K562 (cell line): ENCODE data around the gene SRF. TPM values are rescaled to one million over a fixed set of nuclear protein-coding genes. Genes with fewer than 3 reads are reported as not detected.
A peak's percentile ranks its signal among the peaks of the same experiment; 100 is the strongest.

Experiments used
- CBX8 ChIP-seq: fragments of 200-600 bp; sonication (generic); IDR thresholded peaks from 2 replicates; pipeline ENCODE4 v1.6.1; 2012; ENCODE audit warnings: borderline replicate concordance, mixed run types, low read depth, mild to moderate bottlenecking, moderate library complexity, mixed read lengths, low read length, control low read depth, inconsistent platforms; ENCODE audit not compliant: poor library complexity, severe bottlenecking; ENCODE audit errors: extremely low read depth
- E2F6 ChIP-seq, 2 experiments: IDR thresholded peaks; 2 replicates each; pipeline ENCODE4 v1.6.1; 2011; ENCODE audit warnings: borderline replicate concordance in 1 of 2, control low read depth in 1 of 2, low read depth in 1 of 2, low read length in 1 of 2, mild to moderate bottlenecking in 1 of 2, mixed read lengths in 1 of 2, moderate library complexity in 1 of 2; ENCODE audit not compliant: insufficient read depth in 1 of 2, insufficient read length in 1 of 2, poor library complexity in 1 of 2, severe bottlenecking in 1 of 2; ENCODE audit errors: extremely low read depth in 1 of 2
- EHMT2 ChIP-seq: fragments of 450-650 bp; IDR thresholded peaks from 2 replicates; pipeline ENCODE4 v1.6.1; 2018; ENCODE audit warnings: antibody characterized with exemption
- ESRRB ChIP-seq: fragments of 250-450 bp; sonication (Bioruptor Pico); IDR thresholded peaks from 2 replicates; pipeline ENCODE4 v1.5.0; 2020; ENCODE audit warnings: mild to moderate bottlenecking, moderate library complexity, borderline replicate concordance
- HDAC2 ChIP-seq: fragments of 450-650 bp; IDR thresholded peaks from 2 replicates; pipeline ENCODE4 v1.6.1; 2016; ENCODE audit warnings: mild to moderate bottlenecking
- NR2C1 ChIP-seq, 2 experiments: fragments of 450-650 bp; IDR thresholded peaks; 2 replicates each; pipeline ENCODE4 v1.6.1; 2017; ENCODE audit warnings: mild to moderate bottlenecking in 2 of 2, antibody characterized with exemption in 1 of 2, inconsistent platforms in 1 of 2, missing compliant biosample characterization in 1 of 2, missing genetic modification characterization in 1 of 2
- PYGO2 ChIP-seq: fragments of 450-650 bp; IDR thresholded peaks from 2 replicates; pipeline ENCODE4 v1.6.1; 2016; ENCODE audit warnings: mild to moderate bottlenecking, missing genetic modification characterization, moderate library complexity, missing compliant biosample characterization
- SMAD3 ChIP-seq: fragments of 450-650 bp; formaldehyde crosslinking; conservative IDR thresholded peaks from 2 replicates; pipeline ENCODE4 v1.4.0; 2020; ENCODE audit warnings: mild to moderate bottlenecking
- SMAD4 ChIP-seq: fragments of 250-450 bp; sonication (Bioruptor Pico); conservative IDR thresholded peaks from 2 replicates; pipeline ENCODE4 v1.8.0; 2021; ENCODE audit warnings: inconsistent platforms, mild to moderate bottlenecking, moderate library complexity
- ZBTB11 ChIP-seq, 3 experiments: fragments of 200-800 bp in 1 of 3; fragments of 250-450 bp in 1 of 3; fragments of 450-650 bp in 1 of 3; sonication (Bioruptor Pico) in 1 of 3; sonication (Bioruptor generic) in 1 of 3; formaldehyde crosslinking in 1 of 3; IDR thresholded peaks; 2 replicates each; pipeline versions ENCODE4 v1.6.1 to v1.8.0; 2016 to 2022; ENCODE audit warnings: mild to moderate bottlenecking in 2 of 3, missing genetic modification characterization in 2 of 3, missing compliant biosample characterization in 1 of 3, moderate library complexity in 1 of 3
- ZC3H11A ChIP-seq: IDR thresholded peaks from 2 replicates; pipeline ENCODE4 v1.6.1; 2012; ENCODE audit warnings: low read depth, low read length, improper control_type of control experiment
- ZFP30 ChIP-seq: fragments of 250-450 bp; sonication (Bioruptor Pico); IDR thresholded peaks from 2 replicates; pipeline ENCODE4 v1.8.0; 2022; ENCODE audit warnings: moderate library complexity, mild to moderate bottlenecking, inconsistent platforms, borderline replicate concordance
- ZNF24 ChIP-seq: fragments of 450-650 bp; IDR thresholded peaks from 2 replicates; pipeline ENCODE4 v1.6.1; 2016
- polyA plus RNA-seq, 8 experiments: library from polyadenylated mRNA; depleted of rRNA in 4 of 8; stranded (reverse) in 5 of 8; unstranded in 3 of 8; fragments of >200 nt; fragmentation: Nextera tagmentation in 2 of 8; fragmentation: Illumina TruSeq in 1 of 8; extraction: Ambion mirVana in 2 of 8; extraction: Trizol in 1 of 8; gene quantifications; 2 replicates each; pipeline versions ENCODE4 v1.2.1 to v1.2.3, GENCODE V29; 2011 to 2014; ENCODE audit warnings: inconsistent platforms in 1 of 8, missing spikeins in 1 of 8
- total RNA-seq, 7 experiments: library from RNA; depleted of rRNA in 6 of 7; stranded (reverse); fragments of >200 nt in 6 of 7; fragmentation: Illumina TruSeq in 2 of 7; extraction: Trizol in 2 of 7; gene quantifications; 2 replicates each; pipeline versions ENCODE4 v1.2.1 to v1.2.3, GENCODE V29; 2011 to 2021; ENCODE audit warnings: low replicate concordance in 1 of 7
- TF ChIP-seq, protein P1 (sequence below): IDR thresholded peaks from 2 replicates; pipeline ENCODE4 v1.6.1; 2014; ENCODE audit warnings: antibody characterized with exemption
- TF ChIP-seq, protein P2 (sequence below): fragments of 250-450 bp; sonication (Bioruptor Pico); IDR thresholded peaks from 2 replicates; pipeline ENCODE4 v1.5.1; 2021; ENCODE audit warnings: mild to moderate bottlenecking
- TF ChIP-seq, protein P3 (sequence below): sonication (generic); formaldehyde crosslinking; IDR thresholded peaks from 2 replicates; pipeline ENCODE4 v1.8.0; 2022; ENCODE audit warnings: mild to moderate bottlenecking, missing genetic modification reagents

SRF gene
- total and polyA plus RNA-seq, 9 of the 15 experiments (the other 6 are each of a cell fraction or from before 2014, with no cell fraction given), result 2.5 to 37.0 (median 24.6) TPM

DNA sequence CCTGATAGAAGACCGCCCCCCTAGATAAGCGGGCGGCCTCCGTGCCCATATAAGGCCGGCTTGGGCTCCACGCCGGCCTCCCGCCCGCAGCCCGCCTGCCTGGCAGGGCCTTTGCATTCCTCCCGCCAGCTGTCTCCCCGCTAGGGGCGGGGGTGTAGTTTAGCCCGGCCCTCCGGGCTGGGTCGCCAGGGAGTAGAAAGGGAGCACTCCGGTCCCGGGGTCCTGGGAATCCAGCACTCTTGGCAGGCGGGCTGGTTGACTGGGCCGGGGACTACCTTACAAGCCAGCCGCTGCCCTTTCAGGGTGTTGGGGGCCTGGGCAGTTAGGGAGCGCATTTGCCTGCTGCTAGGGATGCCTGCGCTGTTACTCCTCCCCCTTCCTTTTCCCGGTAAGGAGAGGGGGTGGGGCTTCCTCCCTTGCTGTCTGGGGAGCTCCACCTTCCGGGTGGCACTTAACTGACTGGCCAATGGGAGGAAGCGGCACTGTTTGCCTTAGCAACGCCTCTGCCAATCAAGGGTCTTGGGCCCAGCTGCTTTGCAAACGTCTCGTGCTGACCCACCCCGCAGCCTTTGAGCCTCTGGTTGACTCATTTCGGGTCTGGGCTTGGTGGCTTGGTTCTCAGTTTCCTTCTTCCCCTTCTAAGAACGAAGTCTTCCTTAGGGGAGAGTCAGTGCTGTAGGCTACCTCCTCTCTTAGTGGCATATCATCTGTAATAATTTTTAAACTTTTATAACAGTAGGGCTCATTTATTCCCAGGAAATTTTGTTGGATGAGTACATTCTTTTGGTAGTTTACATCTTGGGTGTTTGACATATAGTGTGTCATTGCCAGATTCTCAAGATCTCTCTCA, 3.4 kb downstream of the SRF start (continued):
- TF ChIP-seq ESRRB (no peak), HDAC2 (no peak), SMAD3 (CRISPR knock-in tag) (no peak), NR2C1 (IDR thresholded peaks at IDR 0.05) (no peak), NR2C1 (tag; IDR thresholded peaks at IDR 0.05) (no peak), ZFP30 (CRISPR knock-in tag) (no peak), CBX8 (no peak), SMAD4 (CRISPR knock-in tag) (peak; percentile 70), ZNF24 (no peak), ZBTB11 (CRISPR knock-in tag; IDR thresholded peaks at IDR 0.05) (peak in 1 of 3 experiments; percentile 47; a peak in 2 of 6 replicates), ZC3H11A (no peak), E2F6 (IDR thresholded peaks at IDR 0.05; ENCODE audit: borderline replicate concordance in 1 of 2, extremely low read depth in 1 of 2, insufficient read depth in 1 of 2, insufficient read length in 1 of 2, low read depth in 1 of 2, low read length in 1 of 2, poor library complexity in 1 of 2, severe bottlenecking in 1 of 2) (peak in 1 of 2 experiments; percentile 55), EHMT2 (no peak), PYGO2 (tag) (no peak)
- TF ChIP-seq, protein P1, sequence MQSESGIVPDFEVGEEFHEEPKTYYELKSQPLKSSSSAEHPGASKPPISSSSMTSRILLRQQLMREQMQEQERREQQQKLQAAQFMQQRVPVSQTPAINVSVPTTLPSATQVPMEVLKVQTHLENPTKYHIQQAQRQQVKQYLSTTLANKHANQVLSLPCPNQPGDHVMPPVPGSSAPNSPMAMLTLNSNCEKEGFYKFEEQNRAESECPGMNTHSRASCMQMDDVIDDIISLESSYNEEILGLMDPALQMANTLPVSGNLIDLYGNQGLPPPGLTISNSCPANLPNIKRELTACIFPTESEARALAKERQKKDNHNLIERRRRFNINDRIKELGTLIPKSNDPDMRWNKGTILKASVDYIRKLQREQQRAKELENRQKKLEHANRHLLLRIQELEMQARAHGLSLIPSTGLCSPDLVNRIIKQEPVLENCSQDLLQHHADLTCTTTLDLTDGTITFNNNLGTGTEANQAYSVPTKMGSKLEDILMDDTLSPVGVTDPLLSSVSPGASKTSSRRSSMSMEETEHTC, result peak; percentile 65
- TF ChIP-seq, protein P2, sequence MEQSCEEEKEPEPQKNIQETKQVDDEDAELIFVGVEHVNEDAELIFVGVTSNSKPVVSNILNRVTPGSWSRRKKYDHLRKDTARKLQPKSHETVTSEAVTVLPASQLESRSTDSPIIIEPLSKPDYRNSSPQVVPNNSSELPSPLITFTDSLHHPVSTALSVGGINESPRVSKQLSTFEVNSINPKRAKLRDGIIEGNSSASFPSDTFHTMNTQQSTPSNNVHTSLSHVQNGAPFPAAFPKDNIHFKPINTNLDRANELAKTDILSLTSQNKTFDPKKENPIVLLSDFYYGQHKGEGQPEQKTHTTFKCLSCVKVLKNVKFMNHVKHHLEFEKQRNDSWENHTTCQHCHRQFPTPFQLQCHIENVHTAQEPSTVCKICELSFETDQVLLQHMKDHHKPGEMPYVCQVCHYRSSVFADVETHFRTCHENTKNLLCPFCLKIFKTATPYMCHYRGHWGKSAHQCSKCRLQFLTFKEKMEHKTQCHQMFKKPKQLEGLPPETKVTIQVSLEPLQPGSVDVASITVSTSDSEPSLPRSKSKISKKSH (CRISPR knock-in tag), result no peak
- TF ChIP-seq, protein P3, sequence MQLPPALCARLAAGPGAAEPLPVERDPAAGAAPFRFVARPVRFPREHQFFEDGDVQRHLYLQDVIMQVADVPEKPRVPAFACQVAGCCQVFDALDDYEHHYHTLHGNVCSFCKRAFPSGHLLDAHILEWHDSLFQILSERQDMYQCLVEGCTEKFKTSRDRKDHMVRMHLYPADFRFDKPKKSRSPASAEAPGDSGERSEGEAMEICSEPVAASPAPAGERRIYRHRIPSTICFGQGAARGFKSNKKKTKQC (CRISPR knock-in tag), result no peak
